GM12878 (cell line): ENCODE results near the gene NEK7. TPM values are rescaled to one million over a fixed set of nuclear protein-coding genes. Genes with fewer than 3 reads are reported as not detected.

Experiments used
- BCLAF1 ChIP-seq: fragments of 450-650 bp; IDR thresholded peaks from 2 replicates; pipeline ENCODE4 v1.6.1; 2017; ENCODE audit warnings: antibody characterized with exemption, mild to moderate bottlenecking, moderate library complexity
- NR2F1 ChIP-seq: fragments of 450-650 bp; conservative IDR thresholded peaks from 2 replicates; pipeline ENCODE4 v1.6.1; 2017; ENCODE audit warnings: mild to moderate bottlenecking
- TBL1XR1 ChIP-seq: IDR thresholded peaks from 2 replicates; pipeline ENCODE4 v1.6.1; 2012; ENCODE audit warnings: low read depth, low read length, improper control_type of control experiment
- ZNF592 ChIP-seq: fragments of 450-650 bp; IDR thresholded peaks from 2 replicates; pipeline ENCODE4 v1.6.1; 2017; ENCODE audit warnings: mild to moderate bottlenecking, moderate library complexity
- ZNF687 ChIP-seq: fragments of 450-650 bp; IDR thresholded peaks from 2 replicates; pipeline ENCODE4 v1.6.1; 2017; ENCODE audit warnings: mild to moderate bottlenecking, moderate library complexity
- ZSCAN29 ChIP-seq: fragments of 450-650 bp; IDR thresholded peaks from 2 replicates; pipeline ENCODE4 v1.6.1; 2017; ENCODE audit warnings: mild to moderate bottlenecking, moderate library complexity
- polyA plus RNA-seq, 11 experiments: library from polyadenylated mRNA; depleted of rRNA in 4 of 11; unstranded in 6 of 11; stranded (reverse) in 5 of 11; fragments of >200 nt; fragmentation: Nextera tagmentation in 4 of 11; fragmentation: Illumina TruSeq in 1 of 11; extraction: Ambion mirVana in 4 of 11; extraction: Trizol in 1 of 11; gene quantifications; 1 replicate in 1 of 11; 2 replicates in 10 of 11; pipeline versions ENCODE4 v1.2.1 to v1.2.3, GENCODE V29; 2011 to 2016; ENCODE audit warnings: inconsistent platforms in 2 of 11, missing spikeins in 2 of 11, low read depth in 1 of 11
- total RNA-seq, 4 experiments: library from RNA; depleted of rRNA in 3 of 4; stranded (reverse); fragments of >200 nt in 3 of 4; fragmentation: Illumina TruSeq in 1 of 4; extraction: Trizol in 1 of 4; gene quantifications; 2 replicates each; pipeline versions ENCODE4 v1.2.1 to v1.2.3, GENCODE V29; 2013 to 2021

Gene NEK7
- total and polyA plus RNA-seq, 10 of the 15 experiments (the other 5 are each of a cell fraction or from before 2014, with no cell fraction given), result 9.4 to 77.7 (median 24.0) TPM

- no peak for TF ChIP-seq ZNF687
- no peak for TF ChIP-seq BCLAF1
- TF ChIP-seq ZSCAN29, result no peak
- no peak for TF ChIP-seq NR2F1
- TF ChIP-seq TBL1XR1, result no peak
- TF ChIP-seq ZNF592, result no peak
Observed at GRCh38 chr1:198211696-198212095, 54.9 kb downstream of the NEK7 start (continued).
